ENCODE results near the gene RETREG3. TPM values are rescaled to one million over a fixed set of nuclear protein-coding genes. Genes with fewer than 3 reads are reported as not detected.

The RETREG3 gene
- total and polyA plus RNA-seq, 2 of the 13 experiments (the other 11 are each of a cell fraction or from before 2014, with no cell fraction given): 47.0 to 55.8 TPM

DNA sequence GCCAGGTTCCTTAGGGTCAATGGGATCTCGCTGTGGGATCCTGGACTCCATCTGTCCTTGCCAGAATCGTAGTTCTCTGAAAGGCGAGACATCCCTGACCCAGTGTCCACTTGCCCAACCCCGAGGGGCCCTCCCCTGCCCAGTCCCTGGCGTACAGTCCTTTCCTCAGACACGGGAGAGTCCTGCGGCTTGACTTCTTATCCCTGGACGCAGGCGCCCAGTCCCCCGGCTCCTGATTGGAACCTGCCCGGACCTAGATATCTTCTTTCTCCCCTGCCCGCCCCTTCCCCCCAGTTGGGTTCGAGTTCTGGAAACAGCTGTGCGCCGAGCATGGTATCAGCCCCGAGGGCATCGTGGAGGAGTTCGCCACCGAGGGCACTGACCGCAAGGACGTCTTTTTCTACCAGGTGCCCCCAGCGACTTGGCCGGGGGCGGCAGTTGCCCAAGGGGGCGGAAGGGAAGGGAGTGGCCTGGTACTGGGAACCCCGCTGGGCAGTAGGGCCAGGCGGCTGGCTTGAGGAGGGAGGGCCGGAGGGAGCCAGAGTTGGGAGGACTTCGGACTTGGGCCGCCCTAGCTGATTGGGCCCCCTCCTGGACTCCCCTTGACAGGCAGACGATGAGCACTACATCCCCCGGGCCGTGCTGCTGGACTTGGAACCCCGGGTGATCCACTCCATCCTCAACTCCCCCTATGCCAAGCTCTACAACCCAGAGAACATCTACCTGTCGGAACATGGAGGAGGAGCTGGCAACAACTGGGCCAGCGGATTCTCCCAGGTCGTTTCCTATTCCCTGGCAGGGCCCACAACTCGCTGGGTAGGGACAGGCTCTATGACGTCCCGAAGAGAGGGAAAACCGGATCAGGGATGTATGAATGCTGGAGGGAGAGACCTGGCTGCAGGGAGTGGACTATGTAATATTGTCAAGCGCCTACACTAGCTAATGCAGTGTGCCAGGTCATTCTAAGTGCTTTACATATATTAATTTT, 934 bp upstream of the RETREG3 start (continued):
- TF ChIP-seq, protein P1, sequence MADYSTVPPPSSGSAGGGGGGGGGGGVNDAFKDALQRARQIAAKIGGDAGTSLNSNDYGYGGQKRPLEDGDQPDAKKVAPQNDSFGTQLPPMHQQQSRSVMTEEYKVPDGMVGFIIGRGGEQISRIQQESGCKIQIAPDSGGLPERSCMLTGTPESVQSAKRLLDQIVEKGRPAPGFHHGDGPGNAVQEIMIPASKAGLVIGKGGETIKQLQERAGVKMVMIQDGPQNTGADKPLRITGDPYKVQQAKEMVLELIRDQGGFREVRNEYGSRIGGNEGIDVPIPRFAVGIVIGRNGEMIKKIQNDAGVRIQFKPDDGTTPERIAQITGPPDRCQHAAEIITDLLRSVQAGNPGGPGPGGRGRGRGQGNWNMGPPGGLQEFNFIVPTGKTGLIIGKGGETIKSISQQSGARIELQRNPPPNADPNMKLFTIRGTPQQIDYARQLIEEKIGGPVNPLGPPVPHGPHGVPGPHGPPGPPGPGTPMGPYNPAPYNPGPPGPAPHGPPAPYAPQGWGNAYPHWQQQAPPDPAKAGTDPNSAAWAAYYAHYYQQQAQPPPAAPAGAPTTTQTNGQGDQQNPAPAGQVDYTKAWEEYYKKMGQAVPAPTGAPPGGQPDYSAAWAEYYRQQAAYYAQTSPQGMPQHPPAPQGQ (CRISPR knock-in tag; IDR thresholded peaks at IDR 0.05; ENCODE audit: borderline replicate concordance): 0 out of 2 replicates have a peak, but pooled peaks have one; percentile 10
- TF ChIP-seq MTERF4 (CRISPR knock-in tag; IDR thresholded peaks at IDR 0.05) (peak; percentile 29; the same call in 1 of the 2 replicates), HDAC1 (CRISPR knock-in tag; IDR thresholded peaks at IDR 0.05) (0 out of 2 replicates have a peak, but pooled peaks have one; percentile 10), ZFP82 (CRISPR knock-in tag; IDR thresholded peaks at IDR 0.05; ENCODE audit: borderline replicate concordance) (peak; percentile 79; the same call in 1 of the 2 replicates), ZNF788 (CRISPR knock-in tag; IDR thresholded peaks at IDR 0.05; ENCODE audit: borderline replicate concordance) (peak; percentile 14; the same call in 1 of the 2 replicates), CAMTA2 (CRISPR knock-in tag; IDR thresholded peaks at IDR 0.05; ENCODE audit: borderline replicate concordance) (peak; percentile 95; the same call in 1 of the 2 replicates), HES4 (CRISPR knock-in tag; IDR thresholded peaks at IDR 0.05; ENCODE audit: borderline replicate concordance) (peak; percentile 53; the same call in 1 of the 2 replicates), ZNF263 (CRISPR knock-in tag; IDR thresholded peaks at IDR 0.05) (peak; percentile 87; the same call in 1 of the 2 replicates), EED (CRISPR knock-in tag; IDR thresholded peaks at IDR 0.05) (peak; percentile 15; the same call in 1 of the 2 replicates), ZNF451 (CRISPR knock-in tag; IDR thresholded peaks at IDR 0.05) (peak; percentile 1; the same call in 1 of the 2 replicates), ZNF574 (CRISPR knock-in tag; IDR thresholded peaks at IDR 0.05) (peak; percentile 35; the same call in 1 of the 2 replicates), ZNF296 (CRISPR knock-in tag; conservative IDR thresholded peaks at IDR 0.05) (peak; percentile 93), ZNF768 (CRISPR knock-in tag; IDR thresholded peaks at IDR 0.05) (peak; percentile 5; the same call in 1 of the 2 replicates), ZNF333 (CRISPR knock-in tag; IDR thresholded peaks at IDR 0.05; ENCODE audit: borderline replicate concordance) (peak; percentile 3; the same call in 1 of the 2 replicates), ARHGAP35 (CRISPR knock-in tag; IDR thresholded peaks at IDR 0.05; ENCODE audit: borderline replicate concordance) (0 out of 2 replicates have a peak, but pooled peaks have one; percentile 14), KLF16 (CRISPR knock-in tag; IDR thresholded peaks at IDR 0.05) (0 out of 4 replicates have a peak, but pooled peaks of 1 of the 2 experiments have one; percentile 8), HNF4A (CRISPR knock-in tag; IDR thresholded peaks at IDR 0.05) (peak; percentile 51), RAD21 (CRISPR knock-in tag; IDR thresholded peaks at IDR 0.05) (peak; percentile 61)
- TF ChIP-seq, protein P2, sequence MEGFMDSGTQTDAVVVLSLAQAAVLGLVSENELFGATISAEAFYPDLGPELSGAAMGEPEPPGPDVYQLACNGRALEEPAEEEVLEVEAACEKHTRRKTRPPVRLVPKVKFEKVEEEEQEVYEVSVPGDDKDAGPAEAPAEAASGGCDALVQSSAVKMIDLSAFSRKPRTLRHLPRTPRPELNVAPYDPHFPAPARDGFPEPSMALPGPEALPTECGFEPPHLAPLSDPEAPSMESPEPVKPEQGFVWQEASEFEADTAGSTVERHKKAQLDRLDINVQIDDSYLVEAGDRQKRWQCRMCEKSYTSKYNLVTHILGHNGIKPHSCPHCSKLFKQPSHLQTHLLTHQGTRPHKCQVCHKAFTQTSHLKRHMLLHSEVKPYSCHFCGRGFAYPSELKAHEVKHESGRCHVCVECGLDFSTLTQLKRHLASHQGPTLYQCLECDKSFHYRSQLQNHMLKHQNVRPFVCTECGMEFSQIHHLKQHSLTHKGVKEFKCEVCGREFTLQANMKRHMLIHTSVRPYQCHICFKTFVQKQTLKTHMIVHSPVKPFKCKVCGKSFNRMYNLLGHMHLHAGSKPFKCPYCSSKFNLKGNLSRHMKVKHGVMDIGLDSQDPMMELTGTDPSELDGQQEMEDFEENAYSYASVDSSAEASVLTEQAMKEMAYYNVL (CRISPR knock-in tag; IDR thresholded peaks at IDR 0.05; ENCODE audit: borderline replicate concordance): 0 out of 2 replicates have a peak, but pooled peaks have one; percentile 15

Measured in HepG2 (cell line).